Measurements from ENCODE around the gene COL12A1. TPM values are rescaled to one million over a fixed set of nuclear protein-coding genes. Genes with fewer than 3 reads are reported as not detected.

The COL12A1 gene
- total and polyA plus RNA-seq, 10 of the 15 experiments (the other 5 are each of a cell fraction or from before 2014, with no cell fraction given): under 0.01 to 0.69 (median 0.11) TPM; not detected in 6

GRCh38 chr6:75208298-75209183 is 2.7 kb upstream of the COL12A1 start:
- H3K9ac ChIP-seq (ENCODE audit: control insufficient read depth, insufficient read depth, low read length): no peak overlapping the region
- ATAC-seq (peak; percentile 86), DNase-seq (ENCODE audit: low read depth, low spot score) (peak; percentile 23), FAIRE-seq (peak; percentile 84)
- H4K20me1 ChIP-seq (ENCODE audit: control insufficient read depth, insufficient read depth): no peaks in the 10 kb centered on the region; the same call in 1 of the 2 replicates
- no peak overlapping the region for H3K27ac ChIP-seq (ENCODE audit: control insufficient read depth, insufficient read depth)
- no peaks in the 10 kb centered on the region for H3K4me1 ChIP-seq (ENCODE audit: control insufficient read depth, insufficient read depth, low read length)
- BruUV-seq (replicated peaks): no TSS peak
- H3K4me2 ChIP-seq (ENCODE audit: control insufficient read depth, insufficient read depth): 0 out of 2 replicates have a peak overlapping the region, but pooled peaks have one; percentile 5
- peaks cover 29% of the 10 kb centered on the region in 2 experiments for H3K27me3 ChIP-seq (replicated peaks in 1 of 2; ENCODE audit: control insufficient read depth in 2 of 2, insufficient read depth in 2 of 2, low read length in 1 of 2)
- no peak overlapping the region for H3K4me3 ChIP-seq
- H3K36me3 ChIP-seq (ENCODE audit: control insufficient read depth in 2 of 2, insufficient read depth in 2 of 2, low read length in 1 of 2): no peaks in the 10 kb centered on the region
- ChIA-PET RAD21 (ENCODE audit: unreplicated experiment) (interaction anchor here (0.6 to 4.8 kb wide), 32 partner anchors 9 to 1476 kb away, joined by 3 to 59 read pairs (median 4); no protein-coding TSS in a partner anchor), CTCF (interaction anchor here (0.5 to 6.3 kb wide), 74 partner anchors 10 to 1880 kb away, joined by 3 to 95 read pairs (median 4); no protein-coding TSS in a partner anchor), POLR2A (interaction anchor here (0.7 to 0.9 kb wide), 2 partner anchors 36 to 799 kb away, joined by 3 read pairs; no protein-coding TSS in a partner anchor), SMC1A (ENCODE audit: uncharacterized antibody, unreplicated experiment) (interaction anchor here (0.5 to 6.0 kb wide), 31 partner anchors 9 to 1470 kb away, joined by 3 to 64 read pairs (median 4); no protein-coding TSS in a partner anchor)
- no peaks in the 10 kb centered on the region for H3K9me3 ChIP-seq (replicated peaks; ENCODE audit: control insufficient read depth, insufficient read depth, low read length)
- intact Hi-C loops (cut with micrococcal nuclease; ENCODE audit: unreplicated experiment): loop anchor here (1.0 to 10.0 kb wide), 10 partner anchors 274 to 1531 kb away; no protein-coding TSS in a partner anchor
- in situ Hi-C loops (cut with MboI): loop anchor here (10.0 kb wide), 1 partner anchor 794 kb away; no protein-coding TSS in a partner anchor
- WGBS (ENCODE audit: insufficient coverage, insufficient replicate concordance, low lambda C conversion rate, missing lambda C conversion rate): 2% methylated on average over 30 of the region's 33 CpGs
- H2AFZ ChIP-seq (ENCODE audit: control insufficient read depth, low read depth, low read length): no peak overlapping the region
- no peaks in the 10 kb centered on the region for H3K79me2 ChIP-seq (ENCODE audit: control insufficient read depth, insufficient read depth, low read length)
- TF ChIP-seq MYB (IDR thresholded peaks at IDR 0.05; ENCODE audit: borderline replicate concordance, low read depth, low read length): no peak
- no peak for TF ChIP-seq SUZ12 (IDR thresholded peaks at IDR 0.05; ENCODE audit: unreplicated experiment)
- 0 out of 2 replicates have a peak, but pooled peaks have one; percentile 20 for TF ChIP-seq NBN (IDR thresholded peaks at IDR 0.05)
- no peak for TF ChIP-seq ATF7 (IDR thresholded peaks at IDR 0.05; ENCODE audit: low read depth)
- TF ChIP-seq ZBTB11 (CRISPR knock-in tag; IDR thresholded peaks at IDR 0.05): no peak
- peak; percentile 6 for TF ChIP-seq ZZZ3 (IDR thresholded peaks at IDR 0.05; ENCODE audit: control insufficient read depth, insufficient read length, low read depth)
- no peak for TF ChIP-seq SREBF1 (IDR thresholded peaks at IDR 0.05; ENCODE audit: low read length)
- TF ChIP-seq NFXL1 (IDR thresholded peaks at IDR 0.05; ENCODE audit: borderline replicate concordance): no peak
- no peak for TF ChIP-seq GATAD2B (conservative IDR thresholded peaks at IDR 0.05; ENCODE audit: low read depth)
- TF ChIP-seq, protein P1, sequence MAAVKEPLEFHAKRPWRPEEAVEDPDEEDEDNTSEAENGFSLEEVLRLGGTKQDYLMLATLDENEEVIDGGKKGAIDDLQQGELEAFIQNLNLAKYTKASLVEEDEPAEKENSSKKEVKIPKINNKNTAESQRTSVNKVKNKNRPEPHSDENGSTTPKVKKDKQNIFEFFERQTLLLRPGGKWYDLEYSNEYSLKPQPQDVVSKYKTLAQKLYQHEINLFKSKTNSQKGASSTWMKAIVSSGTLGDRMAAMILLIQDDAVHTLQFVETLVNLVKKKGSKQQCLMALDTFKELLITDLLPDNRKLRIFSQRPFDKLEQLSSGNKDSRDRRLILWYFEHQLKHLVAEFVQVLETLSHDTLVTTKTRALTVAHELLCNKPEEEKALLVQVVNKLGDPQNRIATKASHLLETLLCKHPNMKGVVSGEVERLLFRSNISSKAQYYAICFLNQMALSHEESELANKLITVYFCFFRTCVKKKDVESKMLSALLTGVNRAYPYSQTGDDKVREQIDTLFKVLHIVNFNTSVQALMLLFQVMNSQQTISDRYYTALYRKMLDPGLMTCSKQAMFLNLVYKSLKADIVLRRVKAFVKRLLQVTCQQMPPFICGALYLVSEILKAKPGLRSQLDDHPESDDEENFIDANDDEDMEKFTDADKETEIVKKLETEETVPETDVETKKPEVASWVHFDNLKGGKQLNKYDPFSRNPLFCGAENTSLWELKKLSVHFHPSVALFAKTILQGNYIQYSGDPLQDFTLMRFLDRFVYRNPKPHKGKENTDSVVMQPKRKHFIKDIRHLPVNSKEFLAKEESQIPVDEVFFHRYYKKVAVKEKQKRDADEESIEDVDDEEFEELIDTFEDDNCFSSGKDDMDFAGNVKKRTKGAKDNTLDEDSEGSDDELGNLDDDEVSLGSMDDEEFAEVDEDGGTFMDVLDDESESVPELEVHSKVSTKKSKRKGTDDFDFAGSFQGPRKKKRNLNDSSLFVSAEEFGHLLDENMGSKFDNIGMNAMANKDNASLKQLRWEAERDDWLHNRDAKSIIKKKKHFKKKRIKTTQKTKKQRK (IDR thresholded peaks at IDR 0.05; ENCODE audit: low read depth, low read length): no peak
- TF ChIP-seq NFYB (IDR thresholded peaks at IDR 0.05; ENCODE audit: insufficient read depth, low read depth, low read length): no peak
- 0 out of 2 replicates have a peak, but pooled peaks have one; percentile 49 for TF ChIP-seq EZH2 (IDR thresholded peaks at IDR 0.05; ENCODE audit: borderline replicate concordance, control insufficient read depth, low read depth, low read length)
- TF ChIP-seq MYC (IDR thresholded peaks at IDR 0.05; ENCODE audit: insufficient read depth, insufficient read length, insufficient replicate concordance, low read length, severe bottlenecking): no peak
- TF ChIP-seq CHD4 (IDR thresholded peaks at IDR 0.05): no peak
- no peak for TF ChIP-seq HDGF (IDR thresholded peaks at IDR 0.05)
- peak; percentile 77; the same call in 1 of the 2 replicates for TF ChIP-seq SMARCA5 (IDR thresholded peaks at IDR 0.05)
